Glutamatergic neuron (in vitro differentiated cells): ENCODE measurements around the gene ARTN. TPM values are rescaled to one million over a fixed set of nuclear protein-coding genes. Genes with fewer than 3 reads are reported as not detected.
A peak's percentile ranks its signal among the peaks of the same experiment; 100 is the strongest.

ENCODE experiments used
- DNase-seq: peaks from one replicate; pipeline ENCODE4 v3.0.0; 2022
- H3K27ac Mint-ChIP-seq: one replicate; pipeline ENCODE4 v1.8.0; 2020; ENCODE audit warnings: mild to moderate bottlenecking, mixed read lengths, inconsistent platforms; ENCODE audit not compliant: unreplicated experiment
- H3K27me3 Mint-ChIP-seq: one replicate; pipeline ENCODE4 v1.8.0; 2020; ENCODE audit warnings: mild to moderate bottlenecking, moderate library complexity, mixed read lengths, inconsistent platforms; ENCODE audit not compliant: unreplicated experiment
- H3K36me3 Mint-ChIP-seq: one replicate; pipeline ENCODE4 v1.8.0; 2020; ENCODE audit warnings: mild to moderate bottlenecking, mixed read lengths, inconsistent platforms; ENCODE audit not compliant: unreplicated experiment
- H3K4me1 Mint-ChIP-seq: one replicate; pipeline ENCODE4 v1.8.0; 2020; ENCODE audit warnings: mild to moderate bottlenecking, low read depth, mixed read lengths, inconsistent platforms; ENCODE audit not compliant: unreplicated experiment
- H3K4me3 Mint-ChIP-seq: one replicate; pipeline ENCODE4 v1.8.0; 2020; ENCODE audit warnings: mild to moderate bottlenecking, mixed read lengths, inconsistent platforms; ENCODE audit not compliant: unreplicated experiment
- H3K9me3 Mint-ChIP-seq: one replicate; pipeline ENCODE4 v1.8.0; 2020; ENCODE audit warnings: mild to moderate bottlenecking, moderate library complexity, mixed read lengths, inconsistent platforms; ENCODE audit not compliant: unreplicated experiment
- total RNA-seq: library from RNA; stranded (reverse); fragmentation: NEBNext Ultra II Directional; extraction: Animal tissue kit (Norgen Biotek cat#: 25700); gene quantifications from one replicate; pipeline ENCODE4 v1.2.1, GENCODE V29; 2021; ENCODE audit not compliant: unreplicated experiment
- TF ChIP-seq, protein P1 (sequence below): fragments of 200-600 bp; sonication (generic); IDR thresholded peaks from one replicate; pipeline ENCODE4 v1.5.0; 2021; ENCODE audit not compliant: partially characterized antibody, unreplicated experiment

ARTN gene
- total RNA-seq, 1 donor from 2014 or later, result not detected

DNA sequence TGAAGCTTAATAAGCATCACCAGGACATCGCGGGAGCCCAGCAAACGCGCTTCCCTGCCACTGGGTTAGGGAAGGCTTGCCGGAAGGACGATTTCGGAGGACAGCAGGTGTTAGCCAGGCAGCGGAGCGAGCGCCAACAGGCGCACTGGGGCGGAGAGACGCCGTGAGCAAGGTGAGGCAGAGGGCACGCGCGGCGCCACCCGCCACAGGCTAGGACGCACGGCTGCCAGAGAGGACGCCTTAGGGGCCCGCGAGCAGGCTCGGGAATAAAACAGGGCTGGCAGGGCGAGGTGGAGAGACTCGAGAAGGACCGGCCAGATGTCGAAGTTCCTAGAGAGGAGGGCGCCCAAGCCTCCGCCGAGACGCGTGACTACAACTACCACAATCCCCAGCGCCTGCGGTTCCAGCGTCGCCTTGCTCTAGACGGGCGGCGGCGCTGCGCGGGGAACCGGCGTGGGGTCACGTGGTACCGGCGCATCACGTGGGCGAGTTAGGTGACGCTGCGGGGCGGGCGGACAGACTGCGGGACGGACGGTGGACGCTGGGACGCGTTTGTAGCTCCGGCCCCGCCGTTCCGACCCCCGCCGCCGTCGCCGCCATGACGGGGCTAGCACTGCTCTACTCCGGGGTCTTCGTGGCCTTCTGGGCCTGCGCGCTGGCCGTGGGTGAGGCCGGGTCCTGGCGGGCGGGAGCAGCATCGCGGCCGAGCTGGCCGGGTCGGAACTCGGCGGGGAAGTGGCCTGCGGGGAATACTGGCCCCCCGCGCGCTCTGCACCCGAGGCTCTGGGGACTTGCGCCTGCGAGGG, 41.0 kb downstream of the ARTN start, which contains the start of gene ATP6V0B:
Gene ATP6V0B, plus strand, starts transcription at position 518 of the 806 bp plus-strand sequence. Its CDS starts 81 bp downstream, at position 599.
- Mint-ChIP-seq H3K9me3 (peaks cover 13% of the 10 kb centered on the region), H3K27ac (peak within 1 kb of the TSS; percentile 97), H3K36me3 (peaks cover 9% of the 10 kb centered on the region), H3K4me3 (peak within 1 kb of the TSS; percentile 90), H3K27me3 (peaks cover 14% of the 10 kb centered on the region), H3K4me1 (peaks cover 18% of the 10 kb centered on the region)
- TF ChIP-seq, protein P1, sequence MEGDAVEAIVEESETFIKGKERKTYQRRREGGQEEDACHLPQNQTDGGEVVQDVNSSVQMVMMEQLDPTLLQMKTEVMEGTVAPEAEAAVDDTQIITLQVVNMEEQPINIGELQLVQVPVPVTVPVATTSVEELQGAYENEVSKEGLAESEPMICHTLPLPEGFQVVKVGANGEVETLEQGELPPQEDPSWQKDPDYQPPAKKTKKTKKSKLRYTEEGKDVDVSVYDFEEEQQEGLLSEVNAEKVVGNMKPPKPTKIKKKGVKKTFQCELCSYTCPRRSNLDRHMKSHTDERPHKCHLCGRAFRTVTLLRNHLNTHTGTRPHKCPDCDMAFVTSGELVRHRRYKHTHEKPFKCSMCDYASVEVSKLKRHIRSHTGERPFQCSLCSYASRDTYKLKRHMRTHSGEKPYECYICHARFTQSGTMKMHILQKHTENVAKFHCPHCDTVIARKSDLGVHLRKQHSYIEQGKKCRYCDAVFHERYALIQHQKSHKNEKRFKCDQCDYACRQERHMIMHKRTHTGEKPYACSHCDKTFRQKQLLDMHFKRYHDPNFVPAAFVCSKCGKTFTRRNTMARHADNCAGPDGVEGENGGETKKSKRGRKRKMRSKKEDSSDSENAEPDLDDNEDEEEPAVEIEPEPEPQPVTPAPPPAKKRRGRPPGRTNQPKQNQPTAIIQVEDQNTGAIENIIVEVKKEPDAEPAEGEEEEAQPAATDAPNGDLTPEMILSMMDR, result peak; percentile 26
- peak; percentile 97 for DNase-seq

GRCh38 chr1:43975249-43975961, 41.8 kb downstream of the ARTN start:
- peak overlapping the region; percentile 55 for H3K27ac Mint-ChIP-seq

GRCh38 chr1:43976045-43976444, 42.4 kb downstream of the ARTN start:
- H3K9me3 Mint-ChIP-seq, result peaks cover 14% of the 10 kb centered on the region
- peak overlapping the region; percentile 90 for H3K4me3 Mint-ChIP-seq
- TF ChIP-seq, protein P1, result peak; percentile 29
- H3K27ac Mint-ChIP-seq, result peak overlapping the region; percentile 55
- peaks cover 16% of the 10 kb centered on the region for H3K27me3 Mint-ChIP-seq
- peaks cover 9% of the 10 kb centered on the region for H3K36me3 Mint-ChIP-seq
- no peak for DNase-seq
- H3K4me1 Mint-ChIP-seq, result peaks cover 21% of the 10 kb centered on the region

More at GRCh38 chr1:43975249-43975961, 41.8 kb downstream of the ARTN start:
- TF ChIP-seq, protein P1, result no peak
- Mint-ChIP-seq H3K4me1 (peaks cover 20% of the 10 kb centered on the region), H3K9me3 (peaks cover 14% of the 10 kb centered on the region), H3K36me3 (peaks cover 9% of the 10 kb centered on the region), H3K4me3 (peak overlapping the region; percentile 90), H3K27me3 (peaks cover 17% of the 10 kb centered on the region)
- DNase-seq, result no peak

- H3K27ac Mint-ChIP-seq, result no peak overlapping the region
- H3K4me1 Mint-ChIP-seq, result peaks cover 21% of the 10 kb centered on the region
- no peak for DNase-seq
- peak overlapping the region; percentile 90 for H3K4me3 Mint-ChIP-seq
- H3K9me3 Mint-ChIP-seq, result peaks cover 14% of the 10 kb centered on the region
- H3K27me3 Mint-ChIP-seq, result peaks cover 15% of the 10 kb centered on the region
- TF ChIP-seq, protein P1, result no peak
- H3K36me3 Mint-ChIP-seq, result peaks cover 9% of the 10 kb centered on the region
Observed at GRCh38 chr1:43976890-43977289, 43.3 kb downstream of the ARTN start.
